WTC11 (cell line): Measurements from ENCODE around the gene PROCA1. TPM values are rescaled to one million over a fixed set of nuclear protein-coding genes. Genes with fewer than 3 reads are reported as not detected.
"Not testable (repeated sequence)": the region's sequence is repeated elsewhere in the genome, so short reads cannot be mapped to it uniquely, and the experiment has no call there.

Experiments
- ATAC-seq: fragments of 200-7000 bp; cut with Tn5 transposase; 2 replicates; pipeline ENCODE4 v1.10.0; 2021; ENCODE audit warnings: mild to moderate bottlenecking, moderate library complexity
- CTCF ChIA-PET: fragments of 300-600 bp; sonication (Branson Sonifier 250); formaldehyde crosslinking; loops from one replicate; lab custom pipeline; 2021; ENCODE audit warnings: antibody characterized with exemption; lab: Charles Lee
- POLR2A ChIA-PET: fragments of 350-600 bp; sonication (Branson Sonifier 250); formaldehyde crosslinking; loops from one replicate; lab custom pipeline; 2021; ENCODE audit warnings: antibody characterized with exemption; lab: Charles Lee
- DNase-seq: peaks from one replicate; pipeline ENCODE4 v3.0.0; 2021; ENCODE audit warnings: low spot score
- H3K27ac Mint-ChIP-seq: 2 replicates; pipeline ENCODE4 v1.8.0; 2021; ENCODE audit warnings: mixed read lengths
- H3K27me3 Mint-ChIP-seq: 2 replicates; pipeline ENCODE4 v1.8.0; 2021; ENCODE audit warnings: low read depth, mild to moderate bottlenecking, moderate library complexity, mixed read lengths
- H3K36me3 Mint-ChIP-seq: 2 replicates; pipeline ENCODE4 v1.8.0; 2021; ENCODE audit warnings: mixed read lengths
- H3K4me1 Mint-ChIP-seq: 2 replicates; pipeline ENCODE4 v1.8.0; 2022; ENCODE audit warnings: mixed read lengths
- H3K4me3 Mint-ChIP-seq: 2 replicates; pipeline ENCODE4 v1.8.0; 2021; ENCODE audit warnings: mild to moderate bottlenecking, moderate library complexity, mixed read lengths
- H3K9me3 Mint-ChIP-seq: 2 replicates; pipeline ENCODE4 v1.8.0; 2021; ENCODE audit warnings: mixed read lengths
- ELF4 ChIP-seq: sonication (generic); formaldehyde crosslinking; IDR thresholded peaks from 2 replicates; pipeline ENCODE4 v1.8.1; 2022; ENCODE audit warnings: low read depth, mild to moderate bottlenecking, moderate library complexity, missing genetic modification reagents
- FOXJ3 ChIP-seq: sonication (generic); formaldehyde crosslinking; IDR thresholded peaks from 2 replicates; pipeline ENCODE4 v1.9.0; 2021; ENCODE audit warnings: missing genetic modification reagents, mild to moderate bottlenecking, borderline replicate concordance
- KAT7 ChIP-seq: sonication (generic); formaldehyde crosslinking; IDR thresholded peaks from 2 replicates; pipeline ENCODE4 v1.8.1; 2023; ENCODE audit warnings: missing genetic modification reagents, mild to moderate bottlenecking, borderline replicate concordance
- NR3C1 ChIP-seq: sonication (generic); formaldehyde crosslinking; conservative IDR thresholded peaks from 2 replicates; pipeline ENCODE4 v1.8.1; 2023; ENCODE audit warnings: low read depth, mild to moderate bottlenecking, missing genetic modification reagents
- RELA ChIP-seq: sonication (generic); formaldehyde crosslinking; IDR thresholded peaks from 2 replicates; pipeline ENCODE4 v1.8.1; 2022; ENCODE audit warnings: missing genetic modification reagents, mild to moderate bottlenecking, borderline replicate concordance
- TCF7 ChIP-seq: sonication (generic); formaldehyde crosslinking; IDR thresholded peaks from 2 replicates; pipeline ENCODE4 v1.8.0; 2022; ENCODE audit warnings: mild to moderate bottlenecking, low read depth, missing genetic modification reagents, moderate library complexity
- ZNF138 ChIP-seq: sonication (generic); formaldehyde crosslinking; conservative IDR thresholded peaks from 2 replicates; pipeline ENCODE4 v1.8.1; 2022; ENCODE audit warnings: mild to moderate bottlenecking, moderate library complexity, missing genetic modification reagents
- ZNF232 ChIP-seq: sonication (generic); formaldehyde crosslinking; IDR thresholded peaks from 2 replicates; pipeline ENCODE4 v1.8.0; 2022; ENCODE audit warnings: mild to moderate bottlenecking, missing genetic modification reagents
- total RNA-seq: library from RNA; stranded (reverse); gene quantifications from 3 replicates; pipeline ENCODE4 v1.2.3, GENCODE V29; 2021
- TF ChIP-seq, protein P1 (sequence below): sonication (generic); formaldehyde crosslinking; IDR thresholded peaks from 2 replicates; pipeline ENCODE4 v1.8.1; 2023; ENCODE audit warnings: mild to moderate bottlenecking, missing genetic modification reagents
- TF ChIP-seq, protein P2 (sequence below): sonication (generic); formaldehyde crosslinking; IDR thresholded peaks from 2 replicates; pipeline ENCODE4 v1.8.1; 2022; ENCODE audit warnings: missing genetic modification reagents, borderline replicate concordance
- TF ChIP-seq, protein P3 (sequence below): sonication (generic); formaldehyde crosslinking; IDR thresholded peaks from 2 replicates; pipeline ENCODE4 v1.8.0; 2022; ENCODE audit warnings: mild to moderate bottlenecking, missing genetic modification reagents
- TF ChIP-seq, protein P4 (sequence below): fragments of 250-450 bp; sonication (Bioruptor Pico); IDR thresholded peaks from 2 replicates; pipeline ENCODE4 v1.8.0; 2021; ENCODE audit warnings: mild to moderate bottlenecking
- TF ChIP-seq, protein P5 (sequence below): sonication (generic); formaldehyde crosslinking; IDR thresholded peaks from 2 replicates; pipeline ENCODE4 v1.8.1; 2022; ENCODE audit warnings: mild to moderate bottlenecking, moderate library complexity, missing genetic modification reagents
- TF ChIP-seq, protein P6 (sequence below): sonication (generic); formaldehyde crosslinking; IDR thresholded peaks from 2 replicates; pipeline ENCODE4 v1.8.0; 2023; ENCODE audit warnings: missing genetic modification reagents, mild to moderate bottlenecking, borderline replicate concordance
- TF ChIP-seq, protein P7 (sequence below): fragments of 250-450 bp; sonication (Bioruptor Pico); IDR thresholded peaks from 2 replicates; pipeline ENCODE4 v1.9.0; 2021; ENCODE audit warnings: mild to moderate bottlenecking
- TF ChIP-seq, protein P8 (sequence below): sonication (generic); formaldehyde crosslinking; conservative IDR thresholded peaks from 2 replicates; pipeline ENCODE4 v1.8.1; 2022; ENCODE audit warnings: mild to moderate bottlenecking, missing genetic modification reagents

PROCA1 gene
- total RNA-seq, 1 experiment from 2014 or later: 28.4 TPM

DNA sequence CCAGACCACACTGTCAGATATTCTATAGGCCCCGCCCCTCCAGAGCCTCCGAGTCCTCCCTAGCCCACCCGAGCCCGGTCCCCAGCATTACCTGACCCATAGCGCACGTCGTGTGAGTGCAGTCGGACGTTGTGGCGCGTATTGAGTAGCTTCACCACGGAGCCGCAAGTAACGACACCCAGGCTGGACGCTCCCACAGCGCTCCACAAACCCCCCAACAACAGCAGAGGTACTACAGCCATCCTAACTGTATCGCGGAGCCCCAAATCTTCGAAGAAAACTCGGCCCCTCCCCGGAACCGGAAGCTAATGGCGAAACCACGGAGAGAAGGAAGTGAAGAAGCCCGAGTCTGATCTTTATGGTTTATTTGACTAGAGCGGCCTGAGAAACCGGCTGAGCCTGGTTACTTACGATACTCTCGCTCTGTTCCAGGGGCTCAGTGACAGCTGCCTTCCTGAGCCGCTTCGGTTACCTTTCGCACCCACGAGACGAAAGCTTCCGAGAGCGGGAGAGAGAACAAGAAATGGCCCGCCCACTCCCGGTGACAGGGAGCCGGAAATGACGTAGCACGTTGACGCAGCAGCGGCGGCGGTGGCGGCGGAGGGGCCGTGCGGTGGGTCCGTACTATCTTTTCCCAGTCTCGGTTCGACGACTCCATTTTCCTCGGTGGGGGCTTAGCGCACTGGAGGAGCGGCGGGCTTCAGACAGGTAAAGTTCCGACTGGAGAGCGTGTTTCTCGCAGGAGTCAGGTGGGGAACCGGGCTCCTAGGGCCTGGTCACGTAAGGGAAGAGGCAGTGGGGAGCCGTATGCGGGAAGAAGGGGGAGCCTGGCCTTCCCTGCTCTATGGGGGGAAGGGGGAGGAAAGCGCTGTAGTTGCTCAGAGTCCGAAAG, 49.8 kb downstream of the PROCA1 start, which contains the start of the genes SDF2 and SUPT6H (continued):
- TF ChIP-seq, protein P1, sequence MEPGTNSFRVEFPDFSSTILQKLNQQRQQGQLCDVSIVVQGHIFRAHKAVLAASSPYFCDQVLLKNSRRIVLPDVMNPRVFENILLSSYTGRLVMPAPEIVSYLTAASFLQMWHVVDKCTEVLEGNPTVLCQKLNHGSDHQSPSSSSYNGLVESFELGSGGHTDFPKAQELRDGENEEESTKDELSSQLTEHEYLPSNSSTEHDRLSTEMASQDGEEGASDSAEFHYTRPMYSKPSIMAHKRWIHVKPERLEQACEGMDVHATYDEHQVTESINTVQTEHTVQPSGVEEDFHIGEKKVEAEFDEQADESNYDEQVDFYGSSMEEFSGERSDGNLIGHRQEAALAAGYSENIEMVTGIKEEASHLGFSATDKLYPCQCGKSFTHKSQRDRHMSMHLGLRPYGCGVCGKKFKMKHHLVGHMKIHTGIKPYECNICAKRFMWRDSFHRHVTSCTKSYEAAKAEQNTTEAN (CRISPR knock-in tag): no peak
- TF ChIP-seq KAT7 (0 out of 2 replicates have a peak, but pooled peaks have one; percentile 11), RELA (no peak), TCF7 (CRISPR knock-in tag) (no peak), FOXJ3 (CRISPR knock-in tag) (no peak), ZNF232 (no peak), ELF4 (CRISPR knock-in tag) (no peak), NR3C1 (CRISPR knock-in tag) (no peak), ZNF138 (no peak)
- TF ChIP-seq, protein P2, sequence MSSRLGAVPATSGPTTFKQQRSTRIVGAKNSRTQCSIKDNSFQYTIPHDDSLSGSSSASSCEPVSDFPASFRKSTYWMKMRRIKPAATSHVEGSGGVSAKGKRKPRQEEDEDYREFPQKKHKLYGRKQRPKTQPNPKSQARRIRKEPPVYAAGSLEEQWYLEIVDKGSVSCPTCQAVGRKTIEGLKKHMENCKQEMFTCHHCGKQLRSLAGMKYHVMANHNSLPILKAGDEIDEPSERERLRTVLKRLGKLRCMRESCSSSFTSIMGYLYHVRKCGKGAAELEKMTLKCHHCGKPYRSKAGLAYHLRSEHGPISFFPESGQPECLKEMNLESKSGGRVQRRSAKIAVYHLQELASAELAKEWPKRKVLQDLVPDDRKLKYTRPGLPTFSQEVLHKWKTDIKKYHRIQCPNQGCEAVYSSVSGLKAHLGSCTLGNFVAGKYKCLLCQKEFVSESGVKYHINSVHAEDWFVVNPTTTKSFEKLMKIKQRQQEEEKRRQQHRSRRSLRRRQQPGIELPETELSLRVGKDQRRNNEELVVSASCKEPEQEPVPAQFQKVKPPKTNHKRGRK (CRISPR knock-in tag): no peak
- TF ChIP-seq, protein P3, sequence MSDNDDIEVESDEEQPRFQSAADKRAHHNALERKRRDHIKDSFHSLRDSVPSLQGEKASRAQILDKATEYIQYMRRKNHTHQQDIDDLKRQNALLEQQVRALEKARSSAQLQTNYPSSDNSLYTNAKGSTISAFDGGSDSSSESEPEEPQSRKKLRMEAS (CRISPR knock-in tag): peak; percentile 78; the same call in 1 of the 2 replicates
- TF ChIP-seq, protein P4, sequence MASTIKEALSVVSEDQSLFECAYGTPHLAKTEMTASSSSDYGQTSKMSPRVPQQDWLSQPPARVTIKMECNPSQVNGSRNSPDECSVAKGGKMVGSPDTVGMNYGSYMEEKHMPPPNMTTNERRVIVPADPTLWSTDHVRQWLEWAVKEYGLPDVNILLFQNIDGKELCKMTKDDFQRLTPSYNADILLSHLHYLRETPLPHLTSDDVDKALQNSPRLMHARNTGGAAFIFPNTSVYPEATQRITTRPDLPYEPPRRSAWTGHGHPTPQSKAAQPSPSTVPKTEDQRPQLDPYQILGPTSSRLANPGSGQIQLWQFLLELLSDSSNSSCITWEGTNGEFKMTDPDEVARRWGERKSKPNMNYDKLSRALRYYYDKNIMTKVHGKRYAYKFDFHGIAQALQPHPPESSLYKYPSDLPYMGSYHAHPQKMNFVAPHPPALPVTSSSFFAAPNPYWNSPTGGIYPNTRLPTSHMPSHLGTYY: no peak
- TF ChIP-seq, protein P5, sequence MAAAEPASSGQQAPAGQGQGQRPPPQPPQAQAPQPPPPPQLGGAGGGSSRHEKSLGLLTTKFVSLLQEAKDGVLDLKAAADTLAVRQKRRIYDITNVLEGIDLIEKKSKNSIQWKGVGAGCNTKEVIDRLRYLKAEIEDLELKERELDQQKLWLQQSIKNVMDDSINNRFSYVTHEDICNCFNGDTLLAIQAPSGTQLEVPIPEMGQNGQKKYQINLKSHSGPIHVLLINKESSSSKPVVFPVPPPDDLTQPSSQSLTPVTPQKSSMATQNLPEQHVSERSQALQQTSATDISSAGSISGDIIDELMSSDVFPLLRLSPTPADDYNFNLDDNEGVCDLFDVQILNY (CRISPR knock-in tag): no peak
- TF ChIP-seq, protein P6, sequence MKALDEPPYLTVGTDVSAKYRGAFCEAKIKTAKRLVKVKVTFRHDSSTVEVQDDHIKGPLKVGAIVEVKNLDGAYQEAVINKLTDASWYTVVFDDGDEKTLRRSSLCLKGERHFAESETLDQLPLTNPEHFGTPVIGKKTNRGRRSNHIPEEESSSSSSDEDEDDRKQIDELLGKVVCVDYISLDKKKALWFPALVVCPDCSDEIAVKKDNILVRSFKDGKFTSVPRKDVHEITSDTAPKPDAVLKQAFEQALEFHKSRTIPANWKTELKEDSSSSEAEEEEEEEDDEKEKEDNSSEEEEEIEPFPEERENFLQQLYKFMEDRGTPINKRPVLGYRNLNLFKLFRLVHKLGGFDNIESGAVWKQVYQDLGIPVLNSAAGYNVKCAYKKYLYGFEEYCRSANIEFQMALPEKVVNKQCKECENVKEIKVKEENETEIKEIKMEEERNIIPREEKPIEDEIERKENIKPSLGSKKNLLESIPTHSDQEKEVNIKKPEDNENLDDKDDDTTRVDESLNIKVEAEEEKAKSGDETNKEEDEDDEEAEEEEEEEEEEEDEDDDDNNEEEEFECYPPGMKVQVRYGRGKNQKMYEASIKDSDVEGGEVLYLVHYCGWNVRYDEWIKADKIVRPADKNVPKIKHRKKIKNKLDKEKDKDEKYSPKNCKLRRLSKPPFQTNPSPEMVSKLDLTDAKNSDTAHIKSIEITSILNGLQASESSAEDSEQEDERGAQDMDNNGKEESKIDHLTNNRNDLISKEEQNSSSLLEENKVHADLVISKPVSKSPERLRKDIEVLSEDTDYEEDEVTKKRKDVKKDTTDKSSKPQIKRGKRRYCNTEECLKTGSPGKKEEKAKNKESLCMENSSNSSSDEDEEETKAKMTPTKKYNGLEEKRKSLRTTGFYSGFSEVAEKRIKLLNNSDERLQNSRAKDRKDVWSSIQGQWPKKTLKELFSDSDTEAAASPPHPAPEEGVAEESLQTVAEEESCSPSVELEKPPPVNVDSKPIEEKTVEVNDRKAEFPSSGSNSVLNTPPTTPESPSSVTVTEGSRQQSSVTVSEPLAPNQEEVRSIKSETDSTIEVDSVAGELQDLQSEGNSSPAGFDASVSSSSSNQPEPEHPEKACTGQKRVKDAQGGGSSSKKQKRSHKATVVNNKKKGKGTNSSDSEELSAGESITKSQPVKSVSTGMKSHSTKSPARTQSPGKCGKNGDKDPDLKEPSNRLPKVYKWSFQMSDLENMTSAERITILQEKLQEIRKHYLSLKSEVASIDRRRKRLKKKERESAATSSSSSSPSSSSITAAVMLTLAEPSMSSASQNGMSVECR: peak; percentile 69; the same call in 1 of the 2 replicates
- TF ChIP-seq, protein P7, sequence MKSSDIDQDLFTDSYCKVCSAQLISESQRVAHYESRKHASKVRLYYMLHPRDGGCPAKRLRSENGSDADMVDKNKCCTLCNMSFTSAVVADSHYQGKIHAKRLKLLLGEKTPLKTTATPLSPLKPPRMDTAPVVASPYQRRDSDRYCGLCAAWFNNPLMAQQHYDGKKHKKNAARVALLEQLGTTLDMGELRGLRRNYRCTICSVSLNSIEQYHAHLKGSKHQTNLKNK: no peak
- TF ChIP-seq, protein P8, sequence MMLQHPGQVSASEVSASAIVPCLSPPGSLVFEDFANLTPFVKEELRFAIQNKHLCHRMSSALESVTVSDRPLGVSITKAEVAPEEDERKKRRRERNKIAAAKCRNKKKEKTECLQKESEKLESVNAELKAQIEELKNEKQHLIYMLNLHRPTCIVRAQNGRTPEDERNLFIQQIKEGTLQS: no peak

DNA sequence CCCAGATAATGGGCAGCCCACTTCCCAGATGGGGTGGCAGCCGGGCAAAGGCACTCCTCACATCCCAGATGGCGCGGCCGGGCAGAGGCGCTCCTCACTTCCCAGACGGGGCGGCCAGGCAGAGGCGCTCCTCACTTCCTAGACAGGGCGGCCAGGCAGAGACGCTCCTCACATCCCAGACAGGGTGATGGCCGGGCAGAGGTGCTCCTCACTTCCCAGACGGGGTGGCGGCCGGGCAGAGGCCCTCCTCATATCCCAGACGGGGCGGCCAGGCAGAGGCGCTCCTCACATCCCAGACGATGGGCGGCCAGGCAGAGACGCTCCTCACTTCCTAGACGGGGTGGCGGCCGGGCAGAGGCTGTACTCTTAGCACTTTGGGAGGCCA, 52.2 kb downstream of the PROCA1 start:
- POLR2A ChIA-PET, H3K27me3 Mint-ChIP-seq, ATAC-seq, DNase-seq, H3K4me3 Mint-ChIP-seq, CTCF ChIA-PET, H3K27ac Mint-ChIP-seq: not testable (repeated sequence)
- Mint-ChIP-seq H3K36me3 (peaks cover 35% of the 10 kb centered on the region), H3K9me3 (peaks cover 21% of the 10 kb centered on the region), H3K4me1 (peaks cover 20% of the 10 kb centered on the region)

DNA sequence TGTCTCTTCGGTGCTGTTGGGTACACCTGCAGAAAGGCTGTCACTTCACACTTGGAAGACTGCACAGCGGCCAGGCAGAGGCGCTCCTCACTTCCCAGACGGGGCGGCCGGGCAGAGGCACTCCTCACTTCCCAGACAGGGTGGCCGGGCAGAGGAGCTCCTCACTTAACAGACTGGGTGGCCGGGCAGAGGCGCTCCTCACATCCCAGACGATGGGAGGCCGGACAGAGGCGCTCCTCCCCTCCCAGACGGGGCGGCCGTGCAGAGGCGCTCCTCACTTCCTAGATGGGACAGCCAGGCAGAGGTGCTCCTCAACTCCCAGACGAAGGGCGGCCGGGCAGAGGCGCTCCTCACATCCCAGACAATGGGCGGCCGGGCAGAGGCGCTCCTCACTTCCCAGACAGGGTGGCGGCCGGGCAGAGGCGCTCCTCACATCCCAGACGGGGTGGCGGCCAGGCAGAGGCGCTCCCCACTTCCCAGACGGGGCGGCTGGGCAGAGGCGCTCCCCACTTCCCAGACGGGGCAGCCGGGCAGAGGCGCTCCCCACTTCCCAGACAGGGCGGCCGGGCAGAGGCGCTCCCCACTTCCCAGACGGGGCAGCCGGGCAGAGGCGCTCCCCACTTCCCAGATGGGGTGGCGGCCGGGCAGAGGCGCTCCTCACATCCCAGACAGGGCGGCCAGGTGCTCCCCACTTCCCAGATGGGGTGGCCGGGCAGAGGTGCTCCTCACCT, 52.8 kb downstream of the PROCA1 start:
- peak; percentile 19 for DNase-seq
- peaks cover 35% of the 10 kb centered on the region for H3K36me3 Mint-ChIP-seq
- POLR2A ChIA-PET, H3K4me3 Mint-ChIP-seq, H3K27me3 Mint-ChIP-seq, CTCF ChIA-PET, ATAC-seq, H3K27ac Mint-ChIP-seq: not testable (repeated sequence)
- peaks cover 21% of the 10 kb centered on the region for H3K9me3 Mint-ChIP-seq
- peaks cover 18% of the 10 kb centered on the region for H3K4me1 Mint-ChIP-seq

DNA sequence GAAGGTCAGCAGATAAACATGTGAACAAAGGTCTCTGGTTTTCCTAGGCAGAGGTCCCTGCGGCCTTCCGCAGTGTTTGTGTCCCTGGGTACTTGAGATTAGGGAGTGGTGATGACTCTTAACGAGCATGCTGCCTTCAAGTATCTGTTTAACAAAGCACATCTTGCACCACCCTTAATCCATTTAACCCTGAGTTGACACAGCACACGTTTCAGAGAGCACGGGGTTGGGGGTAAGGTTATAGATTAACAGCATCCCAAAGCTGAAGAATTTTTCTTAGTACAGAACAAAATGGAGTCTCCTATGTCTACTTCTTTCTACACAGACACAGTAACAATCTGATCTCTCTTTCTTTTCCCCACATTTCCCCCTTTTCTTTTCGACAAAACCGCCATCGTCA, 53.3 kb downstream of the PROCA1 start:
- POLR2A ChIA-PET, DNase-seq: not testable (repeated sequence)

More for the DNA sequence above, 53.3 kb downstream of the PROCA1 start:
- ATAC-seq, H3K27ac Mint-ChIP-seq, H3K4me3 Mint-ChIP-seq, H3K27me3 Mint-ChIP-seq, CTCF ChIA-PET: not testable (repeated sequence)
- Mint-ChIP-seq H3K36me3 (peaks cover 35% of the 10 kb centered on the region), H3K9me3 (peaks cover 21% of the 10 kb centered on the region), H3K4me1 (peaks cover 14% of the 10 kb centered on the region)
